HG02870 (cell line): ENCODE results near the gene PRSS23.
"Not testable (repeated sequence)": the region's sequence is repeated elsewhere in the genome, so short reads cannot be mapped to it uniquely, and the experiment has no call there.

Experiments
- ATAC-seq: cut with Tn5 transposase; IDR thresholded peaks from one replicate; pipeline ENCODE4 v1.9.1; 2021; ENCODE audit warnings: mild to moderate bottlenecking, moderate library complexity; ENCODE audit not compliant: unreplicated experiment

The PRSS23 gene

DNA sequence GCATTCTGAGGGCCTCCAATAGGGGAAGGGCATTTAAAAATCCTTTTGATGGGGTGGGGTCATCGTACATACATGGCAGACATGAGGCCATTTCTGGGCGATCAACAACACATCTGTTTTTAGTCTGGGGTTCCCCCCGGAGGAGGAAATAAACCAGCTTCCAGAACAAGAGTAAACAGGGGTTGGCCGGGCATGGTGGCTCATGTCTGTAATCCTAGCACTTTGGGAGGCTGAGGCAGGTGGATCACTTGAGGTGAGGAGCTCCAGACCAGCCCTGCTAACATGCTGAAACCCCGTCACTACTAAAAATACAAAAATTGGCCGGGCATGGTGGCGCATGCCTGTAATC lies 12.0 kb downstream of the PRSS23 start:
- no peak for ATAC-seq

DNA sequence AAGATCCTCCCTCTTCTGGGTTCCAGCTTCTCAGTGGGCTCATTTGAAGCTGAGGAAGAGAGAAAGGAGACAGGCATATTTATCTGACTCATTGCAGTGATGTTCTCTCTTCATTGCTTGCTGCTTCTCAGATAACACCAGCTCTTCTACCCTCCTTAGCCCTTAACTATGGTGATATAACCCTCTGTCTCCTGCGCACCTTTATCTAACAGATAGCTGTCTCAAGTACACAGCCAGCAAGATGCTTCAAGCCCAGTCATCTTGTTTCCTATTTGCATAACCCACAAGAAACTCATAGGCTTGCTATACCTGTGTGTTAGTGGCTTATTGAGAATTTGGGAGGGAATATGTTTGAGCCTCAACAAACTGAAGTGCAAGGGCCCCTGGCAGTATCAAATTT lies 12.6 kb downstream of the PRSS23 start:
- peak; percentile 67 for ATAC-seq

DNA sequence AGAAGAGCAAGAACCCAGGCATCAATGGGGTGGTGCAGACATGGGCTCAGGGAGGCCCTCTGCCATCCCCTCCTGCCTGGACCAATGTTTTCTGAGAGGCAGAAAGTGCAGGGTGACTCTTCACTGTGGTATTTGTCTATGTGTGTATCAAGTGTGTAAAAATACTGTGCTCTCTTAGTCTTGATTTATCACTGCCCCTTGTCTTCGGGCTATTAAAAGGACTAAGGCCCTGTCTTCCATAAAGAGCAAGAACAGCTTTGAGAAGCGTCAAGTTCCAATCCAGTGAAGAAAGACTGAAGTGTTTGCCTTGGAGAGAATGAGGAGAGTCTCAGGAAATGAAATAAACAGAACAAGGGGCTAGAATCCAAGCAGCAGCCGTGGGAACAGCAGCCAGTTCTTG lies 14.4 kb downstream of the PRSS23 start:
- ATAC-seq: no peak

DNA sequence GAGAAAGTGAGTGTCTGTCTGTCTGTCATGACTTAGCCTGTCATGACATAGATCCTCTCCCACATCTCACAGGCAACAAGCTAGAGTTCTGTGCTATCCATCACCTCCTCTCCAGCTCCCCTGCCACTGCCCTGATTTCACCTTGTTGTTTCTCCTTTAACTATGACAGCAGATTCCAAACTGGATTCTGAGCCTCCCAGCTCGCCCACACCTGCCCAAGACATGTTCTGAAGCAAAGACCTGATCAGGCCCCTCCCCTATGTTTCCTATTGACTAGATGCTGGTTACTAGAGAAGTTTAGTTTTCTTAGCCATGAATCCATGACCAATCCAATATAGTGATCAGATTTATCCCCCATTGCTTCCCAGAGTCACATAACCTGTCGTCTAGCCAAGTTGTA lies 15.4 kb downstream of the PRSS23 start:
- no peak for ATAC-seq

DNA sequence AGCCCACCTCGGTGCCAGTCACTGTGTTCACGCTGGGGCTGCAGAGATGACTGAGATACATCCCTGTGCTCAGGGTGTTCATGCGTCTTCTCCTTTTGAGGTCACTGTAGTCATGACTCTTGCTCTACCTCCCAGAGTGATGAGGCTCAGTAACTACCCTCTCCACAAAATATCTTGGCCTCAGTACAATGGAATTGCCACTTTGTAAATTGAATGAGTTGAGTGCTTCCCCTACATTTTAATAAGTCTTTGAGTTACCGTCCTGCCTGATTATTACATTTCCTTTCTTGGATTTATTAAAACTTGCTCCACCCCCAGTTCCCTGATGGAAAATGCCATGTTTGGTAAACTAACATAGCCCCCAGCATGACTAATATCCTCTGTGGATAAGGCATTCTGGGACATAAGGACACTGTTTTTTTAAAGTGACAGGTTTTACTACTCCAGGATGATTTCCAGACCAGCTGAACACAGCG lies 15.9 kb downstream of the PRSS23 start:
- ATAC-seq: no peak

DNA sequence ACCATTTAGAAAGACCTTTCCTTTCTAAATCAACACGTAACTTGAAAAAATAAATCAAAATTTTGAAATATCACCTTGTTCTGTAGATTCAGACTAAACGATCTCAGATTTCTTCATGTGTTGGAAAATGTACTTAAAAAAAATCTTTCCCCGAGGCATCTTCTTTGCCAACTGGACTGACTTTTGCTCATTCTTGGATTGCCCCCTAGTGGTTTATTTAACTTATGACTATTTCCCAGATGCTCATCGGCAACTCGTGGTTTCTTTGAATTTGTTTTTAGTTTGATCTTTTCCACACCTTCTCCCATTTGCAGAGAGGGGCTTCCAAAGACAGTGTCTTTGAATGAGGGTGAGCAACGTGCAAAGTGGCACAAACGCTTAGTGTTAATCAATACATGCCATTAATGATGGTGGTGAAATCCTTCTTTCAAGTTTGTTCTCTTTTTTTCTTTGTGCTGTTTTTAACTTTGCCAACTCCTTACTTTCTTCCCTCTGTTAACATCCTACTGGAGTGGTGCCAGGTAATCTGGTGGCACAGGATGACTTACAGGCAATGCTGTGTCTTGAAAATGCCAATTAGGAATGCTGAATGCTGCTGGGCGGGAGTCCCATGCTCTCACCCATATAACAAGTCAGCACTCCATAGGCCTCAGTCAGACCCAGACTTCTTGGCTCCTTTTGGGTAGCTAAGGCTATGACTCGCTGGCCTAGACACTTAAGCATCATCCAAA lies 18.3 kb downstream of the PRSS23 start:
- no peak for ATAC-seq

DNA sequence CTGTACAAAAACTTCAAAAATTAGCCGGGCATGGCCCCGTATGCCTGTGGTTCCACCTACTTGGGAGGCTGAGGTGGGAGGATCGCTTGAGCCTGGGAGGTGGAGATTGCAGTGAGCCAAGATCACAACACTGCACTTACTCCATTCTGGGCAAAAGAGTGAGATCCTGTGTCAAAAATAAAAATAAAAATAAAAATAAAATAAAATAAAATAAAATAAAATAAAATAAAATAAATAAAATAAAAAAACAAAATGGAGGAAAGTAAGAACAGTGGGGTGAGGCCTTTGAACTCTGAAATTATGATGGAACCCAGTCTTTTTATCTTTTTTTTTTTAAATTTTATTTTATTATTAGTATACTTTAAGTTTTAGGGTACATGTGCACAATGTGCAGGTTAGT lies 23.8 kb downstream of the PRSS23 start:
- not testable (repeated sequence) for ATAC-seq

DNA sequence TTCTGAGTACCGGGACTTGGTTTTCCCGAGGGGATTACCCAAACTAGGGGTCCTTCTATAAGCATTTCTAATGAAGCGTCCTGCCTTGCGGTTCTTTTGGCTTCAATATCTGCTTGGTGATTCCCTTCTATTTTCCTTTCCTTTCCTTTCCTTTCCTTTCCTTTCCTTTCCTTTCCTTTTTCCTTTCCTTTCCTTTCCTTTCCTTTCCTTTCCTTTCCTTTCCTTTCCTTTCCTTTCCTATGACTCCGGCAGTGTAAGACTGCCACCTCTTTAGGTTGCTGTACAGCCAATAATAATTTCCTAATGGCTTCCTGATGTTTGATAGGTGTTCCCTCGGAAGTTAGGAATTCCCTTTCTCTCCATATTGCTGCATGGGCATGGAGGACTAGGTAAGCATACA lies 34.0 kb downstream of the PRSS23 start:
- not testable (repeated sequence) for ATAC-seq

DNA sequence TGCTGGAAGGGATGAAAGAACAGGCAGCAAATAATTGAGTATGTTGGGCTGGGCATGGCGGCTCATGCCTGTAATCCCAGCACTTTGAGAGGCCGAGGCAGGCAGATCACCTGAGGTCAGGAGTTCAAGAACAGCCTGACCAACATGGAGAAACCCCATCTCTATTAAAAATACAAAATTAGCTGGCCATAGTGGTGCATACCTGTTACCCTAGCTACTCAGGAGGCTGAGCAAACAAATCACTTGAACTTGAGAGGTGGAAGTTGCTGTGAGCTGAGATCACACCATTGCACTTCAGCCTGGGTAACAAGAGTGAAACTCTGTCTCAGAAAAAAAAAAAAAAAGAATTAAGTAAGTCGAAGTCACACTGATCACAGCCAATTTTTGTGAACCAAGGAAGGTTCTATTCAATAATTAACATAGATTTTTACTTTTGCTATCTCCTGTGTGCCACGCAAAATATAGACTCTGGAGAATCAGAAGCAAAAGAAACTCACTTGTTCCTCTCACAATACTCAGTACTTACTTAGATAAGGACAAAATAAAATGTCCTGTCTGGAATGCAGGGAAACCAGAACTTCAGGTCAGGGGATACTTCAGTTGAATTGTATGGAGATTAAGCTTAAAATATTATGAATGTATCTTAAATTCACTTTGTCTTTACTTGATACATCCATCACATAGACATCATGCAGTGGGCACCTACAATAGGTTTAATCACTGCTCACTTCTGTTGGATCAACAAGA lies 44.6 kb downstream of the PRSS23 start:
- ATAC-seq: not testable (repeated sequence)

DNA sequence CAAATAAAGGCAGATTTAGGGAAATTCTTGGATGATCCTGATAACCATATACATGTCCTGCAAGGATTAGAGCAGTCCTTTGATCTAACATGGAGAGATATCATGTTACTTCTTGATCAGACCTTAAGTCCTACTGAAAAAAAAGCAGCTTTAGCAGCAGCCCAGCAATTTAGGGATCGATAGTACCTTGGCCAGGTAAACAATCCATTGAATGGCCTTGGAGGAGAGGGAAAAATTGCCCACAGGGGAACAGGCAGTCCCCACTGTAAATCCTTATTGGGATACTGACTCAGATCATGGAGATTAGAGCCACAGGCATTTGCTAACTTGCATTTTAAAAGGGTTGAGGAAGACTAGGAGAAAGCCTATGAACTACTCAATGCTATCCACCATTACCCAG lies 47.8 kb downstream of the PRSS23 start:
- no peak for ATAC-seq

DNA sequence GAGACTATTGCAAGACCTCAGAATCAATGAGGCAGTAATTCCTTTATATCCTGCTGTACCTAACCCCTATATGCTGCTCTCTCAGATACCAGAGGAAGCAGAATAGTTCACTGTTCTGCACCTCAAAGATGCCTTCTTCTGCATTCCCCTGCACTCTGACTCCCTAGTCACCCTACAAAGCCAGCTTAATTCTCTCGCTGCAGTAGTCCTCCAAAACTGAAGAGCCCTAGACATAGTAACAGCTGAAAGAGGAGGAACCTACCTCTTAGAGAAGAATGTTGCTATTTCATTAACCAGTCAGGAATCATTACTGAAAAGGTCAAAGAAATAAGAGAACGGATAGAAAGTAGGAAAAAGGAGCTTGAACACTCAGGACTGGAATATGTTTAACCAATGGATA lies 49.3 kb downstream of the PRSS23 start:
- no peak for ATAC-seq
